ENCODE results near the gene ANKRD60. TPM values are rescaled to one million over a fixed set of nuclear protein-coding genes. Genes with fewer than 3 reads are reported as not detected.

Gene ANKRD60
- total RNA-seq, 2 donors from 2014 or later: not detected

- no peak overlapping the region for H3K27ac ChIP-seq
- no peaks in the 10 kb centered on the region for H3K27me3 ChIP-seq
- H3K4me3 ChIP-seq: no peak overlapping the region
- DNase-seq (no peak), ATAC-seq (no peak)
- TF ChIP-seq CTCF (IDR thresholded peaks at IDR 0.05) (no peak), POLR2A (IDR thresholded peaks at IDR 0.05) (no peak)
- WGBS, 2 donors: 83 to 86% methylated on average over 9 of the region's 9 CpGs
- intact Hi-C loops (cut with DNase I): no loop called here
- no peaks in the 10 kb centered on the region for H3K36me3 ChIP-seq (replicated peaks in 1 of 2; ENCODE audit: insufficient read depth in 1 of 2, low read depth in 2 of 2)
- no peaks in the 10 kb centered on the region for H3K4me1 ChIP-seq
- no peaks in the 10 kb centered on the region for H3K9me3 ChIP-seq
These were observed 55.4 kb downstream of the ANKRD60 start for GRCh38 chr20:58173091-58173490.

GRCh38 chr20:58171796-58172425 lies 56.5 kb downstream of the ANKRD60 start:
- Histone ChIP-seq H3K4me1 (no peaks in the 10 kb centered on the region), H3K4me3 (no peak overlapping the region), H3K27ac (no peak overlapping the region), H3K27me3 (no peaks in the 10 kb centered on the region), H3K36me3 (replicated peaks in 1 of 2; ENCODE audit: insufficient read depth in 1 of 2, low read depth in 2 of 2) (no peaks in the 10 kb centered on the region), H3K9me3 (no peaks in the 10 kb centered on the region)
- 64 to 71% methylated on average over 8 of the region's 8 CpGs for whole genome bisulfite sequencing, 2 donors
- intact Hi-C loops (cut with DNase I): no loop called here
- TF ChIP-seq CTCF (IDR thresholded peaks at IDR 0.05): no peak
- no peak for TF ChIP-seq POLR2A (IDR thresholded peaks at IDR 0.05)
- ATAC-seq (no peak), DNase-seq (no peak)

- no peak for ATAC-seq
- intact Hi-C loops (cut with DNase I): no loop called here
- DNase-seq: no peak
- H3K27me3 ChIP-seq: no peaks in the 10 kb centered on the region
- H3K4me3 ChIP-seq: no peak overlapping the region
- H3K9me3 ChIP-seq: no peaks in the 10 kb centered on the region
- WGBS, 2 donors: 71 to 73% methylated on average over 4 of the region's 4 CpGs
- H3K4me1 ChIP-seq: no peaks in the 10 kb centered on the region
- no peak for TF ChIP-seq CTCF (IDR thresholded peaks at IDR 0.05)
- H3K36me3 ChIP-seq (replicated peaks in 1 of 2; ENCODE audit: insufficient read depth in 1 of 2, low read depth in 2 of 2): no peaks in the 10 kb centered on the region
- H3K27ac ChIP-seq: no peak overlapping the region
These were observed 59.0 kb downstream of the ANKRD60 start for GRCh38 chr20:58169450-58169849.

- no peak overlapping the region for H3K4me3 ChIP-seq
- ATAC-seq (no peak), DNase-seq (no peak)
- H3K27ac ChIP-seq: no peak overlapping the region
- 46 to 75% methylated on average over 4 of the region's 4 CpGs for WGBS, 2 donors
- H3K9me3 ChIP-seq: no peaks in the 10 kb centered on the region
- no peaks in the 10 kb centered on the region for H3K36me3 ChIP-seq (replicated peaks in 1 of 2; ENCODE audit: insufficient read depth in 1 of 2, low read depth in 2 of 2)
- TF ChIP-seq CTCF (IDR thresholded peaks at IDR 0.05): no peak
- TF ChIP-seq POLR2A (IDR thresholded peaks at IDR 0.05): no peak
- no peaks in the 10 kb centered on the region for H3K4me1 ChIP-seq
- intact Hi-C loops (cut with DNase I): no loop called here
- no peaks in the 10 kb centered on the region for H3K27me3 ChIP-seq
These were observed 59.6 kb downstream of the ANKRD60 start for GRCh38 chr20:58168843-58169242.

- DNase-seq: no peak
- no peak overlapping the region for H3K4me3 ChIP-seq
- no peak for TF ChIP-seq POLR2A (IDR thresholded peaks at IDR 0.05)
- no peak for TF ChIP-seq CTCF (IDR thresholded peaks at IDR 0.05)
- intact Hi-C loops (cut with DNase I): no loop called here
- H3K9me3 ChIP-seq: no peaks in the 10 kb centered on the region
- H3K36me3 ChIP-seq (replicated peaks in 1 of 2; ENCODE audit: insufficient read depth in 1 of 2, low read depth in 2 of 2): no peaks in the 10 kb centered on the region
- H3K27me3 ChIP-seq: no peaks in the 10 kb centered on the region
- H3K27ac ChIP-seq: no peak overlapping the region
- ATAC-seq: no peak
- no peaks in the 10 kb centered on the region for H3K4me1 ChIP-seq
- 30 to 31% methylated on average over 7 of the region's 7 CpGs for WGBS, 2 donors
These were observed 60.7 kb downstream of the ANKRD60 start for GRCh38 chr20:58167759-58168158.
